Astrocyte (in vitro differentiated cells and primary cell): ENCODE results near the gene TOP3A.

Experiments
- EZH2 ChIP-seq: IDR thresholded peaks from 2 replicates; pipeline ENCODE4 v1.6.1; 2012; ENCODE audit warnings: mild to moderate bottlenecking, low read length, inconsistent platforms; ENCODE audit not compliant: insufficient read depth
- TF ChIP-seq, protein P1 (sequence below): IDR thresholded peaks from 2 replicates; pipeline ENCODE4 v1.5.1; 2011; ENCODE audit warnings: low read depth, mild to moderate bottlenecking, inconsistent platforms, low read length, moderate library complexity; ENCODE audit not compliant: insufficient read depth

DNA sequence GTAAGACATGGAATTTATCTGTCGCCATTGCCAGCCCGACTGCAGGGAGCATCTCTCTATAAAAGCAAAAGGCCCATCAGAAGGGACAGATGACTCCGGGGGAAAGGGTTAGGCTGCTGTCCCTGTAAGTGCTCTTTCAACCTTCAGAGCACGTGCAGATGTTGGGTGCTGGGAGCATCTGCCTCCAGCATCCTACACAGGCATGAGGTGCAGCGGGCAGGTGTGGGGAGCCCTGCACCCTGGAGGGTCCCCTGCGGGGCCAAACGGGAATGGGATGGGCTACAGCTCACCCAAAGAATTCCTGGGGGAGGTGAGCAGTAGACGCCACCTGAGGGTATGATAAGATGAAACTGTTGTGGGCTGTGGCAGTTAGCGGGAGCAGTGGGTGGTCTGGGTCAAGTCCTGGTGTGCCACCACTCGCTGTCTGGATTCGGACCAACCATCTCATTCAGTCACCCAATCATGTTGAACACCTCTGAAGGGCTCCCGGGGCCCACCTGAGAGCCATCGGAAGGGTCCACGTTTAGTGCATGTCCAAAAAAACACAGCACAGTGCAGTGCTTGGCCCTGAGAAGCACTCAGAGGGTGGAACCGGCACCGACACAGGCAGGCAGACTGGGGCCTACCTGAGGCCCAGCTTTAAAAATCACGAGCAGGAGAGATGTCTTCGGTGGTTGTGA is 4.1 kb upstream of the TOP3A start:
- TF ChIP-seq, protein P1, sequence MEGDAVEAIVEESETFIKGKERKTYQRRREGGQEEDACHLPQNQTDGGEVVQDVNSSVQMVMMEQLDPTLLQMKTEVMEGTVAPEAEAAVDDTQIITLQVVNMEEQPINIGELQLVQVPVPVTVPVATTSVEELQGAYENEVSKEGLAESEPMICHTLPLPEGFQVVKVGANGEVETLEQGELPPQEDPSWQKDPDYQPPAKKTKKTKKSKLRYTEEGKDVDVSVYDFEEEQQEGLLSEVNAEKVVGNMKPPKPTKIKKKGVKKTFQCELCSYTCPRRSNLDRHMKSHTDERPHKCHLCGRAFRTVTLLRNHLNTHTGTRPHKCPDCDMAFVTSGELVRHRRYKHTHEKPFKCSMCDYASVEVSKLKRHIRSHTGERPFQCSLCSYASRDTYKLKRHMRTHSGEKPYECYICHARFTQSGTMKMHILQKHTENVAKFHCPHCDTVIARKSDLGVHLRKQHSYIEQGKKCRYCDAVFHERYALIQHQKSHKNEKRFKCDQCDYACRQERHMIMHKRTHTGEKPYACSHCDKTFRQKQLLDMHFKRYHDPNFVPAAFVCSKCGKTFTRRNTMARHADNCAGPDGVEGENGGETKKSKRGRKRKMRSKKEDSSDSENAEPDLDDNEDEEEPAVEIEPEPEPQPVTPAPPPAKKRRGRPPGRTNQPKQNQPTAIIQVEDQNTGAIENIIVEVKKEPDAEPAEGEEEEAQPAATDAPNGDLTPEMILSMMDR = no peak
- TF ChIP-seq EZH2 = no peak
